HL-60/S4 treated with retinoic acid at 250 ng/mL for 4 days and 3 days (cell line): ENCODE data around the gene WFDC11.

ENCODE experiments used
- in situ Hi-C: fragments of 300-500 bp; cut with MboI; formaldehyde crosslinking; loops from 2 replicates; pipeline ENCODE4 v1.7.0; 2022; ENCODE audit warnings: low sequenced_read_pairs

WFDC11 gene

DNA sequence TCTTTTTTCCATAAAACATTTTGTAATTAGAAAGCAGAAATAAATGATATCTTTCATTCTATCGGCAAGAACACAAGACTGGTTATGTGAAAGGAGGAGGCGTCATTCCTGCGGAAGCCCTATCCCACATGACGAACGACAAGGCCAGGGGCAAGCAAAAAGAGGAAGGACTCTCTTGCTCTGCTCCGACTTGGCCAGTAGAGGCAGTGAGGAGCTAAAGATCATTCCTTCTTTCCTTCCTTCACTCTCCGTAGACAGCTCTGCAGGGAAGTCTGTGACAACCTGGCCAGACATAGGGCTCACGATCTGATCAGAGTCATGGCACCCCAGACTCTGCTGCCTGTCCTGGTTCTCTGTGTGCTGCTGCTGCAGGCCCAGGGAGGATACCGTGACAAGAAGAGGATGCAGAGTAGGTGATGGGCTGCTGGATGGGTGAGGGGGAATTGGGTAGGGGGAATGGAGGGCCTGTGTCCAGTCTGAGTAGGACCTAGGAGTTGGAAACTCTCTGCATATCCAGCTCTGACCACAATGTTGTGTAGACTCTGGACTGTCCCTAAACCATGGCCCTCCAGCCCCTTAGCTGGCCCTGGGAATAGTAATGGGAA is 40.4 kb downstream of the WFDC11 start, which contains the start of gene WFDC10A:
TSS of gene WFDC10A (plus strand) at position 244 of the 605 bp plus-strand sequence. CDS start at position 319, 75 bp downstream.
- in situ Hi-C loops: no loop called here

DNA sequence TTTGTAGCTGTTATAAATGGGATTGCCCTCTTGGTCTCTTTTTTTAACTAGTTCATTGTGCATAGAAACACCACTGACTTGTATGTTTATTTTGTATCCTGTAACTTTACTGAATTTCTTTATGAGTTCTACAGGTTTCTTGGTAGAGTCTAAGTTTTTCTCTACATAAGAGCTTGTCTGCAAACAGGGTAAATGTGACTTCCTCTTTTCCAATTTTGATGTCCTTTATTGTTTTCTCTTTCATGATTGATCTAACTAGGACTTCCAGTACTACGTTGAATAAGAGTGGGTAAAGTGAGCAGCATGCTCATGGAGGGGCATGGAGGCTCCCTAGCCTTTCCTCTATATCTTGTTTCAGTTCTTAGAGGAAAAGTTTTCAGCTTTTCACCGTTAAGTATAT is 43.5 kb downstream of the WFDC11 start:
- in situ Hi-C loops: no loop called here

- in situ Hi-C loops: no loop called here
These were observed 48.4 kb downstream of the WFDC11 start for GRCh38 chr20:45621593-45621992.

GRCh38 chr20:45617591-45617990 is 52.4 kb downstream of the WFDC11 start:
- in situ Hi-C loops: no loop called here

DNA sequence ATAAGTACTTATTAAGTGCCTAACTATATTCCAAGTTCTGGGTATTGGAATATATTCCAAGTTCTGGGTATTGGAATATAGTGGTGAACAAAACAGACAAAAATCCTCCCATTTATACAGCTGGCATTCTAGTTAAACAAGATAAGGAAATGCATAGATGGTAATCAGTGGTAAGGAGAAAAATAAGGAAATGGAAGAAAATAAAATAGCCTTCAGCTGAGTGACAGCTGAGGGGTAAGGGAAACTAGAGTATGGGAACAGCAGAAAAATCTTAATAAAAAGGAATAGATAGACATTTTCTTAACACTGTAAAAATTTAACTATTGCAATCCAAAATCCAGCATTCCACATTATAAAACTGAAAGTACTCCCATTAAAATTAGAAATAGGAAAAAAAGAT is 57.7 kb downstream of the WFDC11 start:
- in situ Hi-C loops: no loop called here

GRCh38 chr20:45611054-45611453 is 59.0 kb downstream of the WFDC11 start:
- in situ Hi-C loops: no loop called here

GRCh38 chr20:45607810-45608209 is 62.2 kb downstream of the WFDC11 start:
- in situ Hi-C loops: no loop called here
